K562 (cell line): ENCODE results near the gene TPCN1. TPM values are rescaled to one million over a fixed set of nuclear protein-coding genes. Genes with fewer than 3 reads are reported as not detected.

ENCODE experiments used
- CREBBP ChIP-seq: IDR thresholded peaks from one replicate; pipeline ENCODE4 v1.6.1; 2012; ENCODE audit warnings: low read depth, mild to moderate bottlenecking, control low read depth, inconsistent platforms, low read length
- CTBP1 ChIP-seq: fragments of 450-650 bp; IDR thresholded peaks from 2 replicates; pipeline ENCODE4 v1.6.1; 2016; ENCODE audit warnings: borderline replicate concordance
- MLX ChIP-seq, 2 experiments: fragments of 450-650 bp in 1 of 2; sonication (generic) in 1 of 2; formaldehyde crosslinking; conservative IDR thresholded peaks; 2 replicates each; pipeline versions ENCODE4 v1.4.0 to v1.8.1; 2020 to 2022; ENCODE audit warnings: mild to moderate bottlenecking in 1 of 2, missing genetic modification reagents in 1 of 2
- REST ChIP-seq, 2 experiments: fragments of 450-650 bp; formaldehyde crosslinking in 1 of 2; IDR thresholded peaks; 2 replicates each; pipeline versions ENCODE4 v1.4.0 to v1.6.1; 2014 to 2020; ENCODE audit warnings: mild to moderate bottlenecking in 2 of 2, borderline replicate concordance in 1 of 2, low read depth in 1 of 2
- THAP12 ChIP-seq: fragments of 250-450 bp; sonication (Bioruptor Pico); IDR thresholded peaks from 2 replicates; pipeline ENCODE4 v1.9.0; 2021; ENCODE audit warnings: mild to moderate bottlenecking, inconsistent platforms
- ZNF197 ChIP-seq: fragments of 200-800 bp; sonication (Bioruptor generic); IDR thresholded peaks from 2 replicates; pipeline ENCODE4 v1.6.1; 2016; ENCODE audit warnings: low read depth, missing genetic modification characterization, missing compliant biosample characterization
- ZNF609 ChIP-seq: sonication (generic); formaldehyde crosslinking; IDR thresholded peaks from 2 replicates; pipeline ENCODE4 v1.8.1; 2023; ENCODE audit warnings: missing genetic modification reagents, mild to moderate bottlenecking, borderline replicate concordance
- ZSCAN32 ChIP-seq: fragments of 450-650 bp; formaldehyde crosslinking; IDR thresholded peaks from 2 replicates; pipeline ENCODE4 v1.4.0; 2020; ENCODE audit warnings: mild to moderate bottlenecking, moderate library complexity
- ZZZ3 ChIP-seq: fragments of 450-650 bp; IDR thresholded peaks from 2 replicates; pipeline ENCODE4 v1.6.1; 2016; ENCODE audit warnings: antibody characterized with exemption, mild to moderate bottlenecking, moderate library complexity
- polyA plus RNA-seq, 8 experiments: library from polyadenylated mRNA; depleted of rRNA in 4 of 8; stranded (reverse) in 5 of 8; unstranded in 3 of 8; fragments of >200 nt; fragmentation: Nextera tagmentation in 2 of 8; fragmentation: Illumina TruSeq in 1 of 8; extraction: Ambion mirVana in 2 of 8; extraction: Trizol in 1 of 8; gene quantifications; 2 replicates each; pipeline versions ENCODE4 v1.2.1 to v1.2.3, GENCODE V29; 2011 to 2014; ENCODE audit warnings: inconsistent platforms in 1 of 8, missing spikeins in 1 of 8
- total RNA-seq, 7 experiments: library from RNA; depleted of rRNA in 6 of 7; stranded (reverse); fragments of >200 nt in 6 of 7; fragmentation: Illumina TruSeq in 2 of 7; extraction: Trizol in 2 of 7; gene quantifications; 2 replicates each; pipeline versions ENCODE4 v1.2.1 to v1.2.3, GENCODE V29; 2011 to 2021; ENCODE audit warnings: low replicate concordance in 1 of 7

Gene TPCN1
- total and polyA plus RNA-seq, 9 of the 15 experiments (the other 6 are each of a cell fraction or from before 2014, with no cell fraction given), result 0.80 to 23.8 (median 7.4) TPM

GRCh38 chr12:113208041-113208934, 13.0 kb upstream of the TPCN1 start (continued):
- no peak for TF ChIP-seq REST (IDR thresholded peaks at IDR 0.05; ENCODE audit: borderline replicate concordance)
- no peak for TF ChIP-seq REST (CRISPR knock-in tag; IDR thresholded peaks at IDR 0.05; ENCODE audit: low read depth)
- no peak for TF ChIP-seq ZNF197 (CRISPR knock-in tag)
- TF ChIP-seq ZZZ3, result no peak
- TF ChIP-seq CREBBP, result no peak
- no peak for TF ChIP-seq THAP12
- no peak for TF ChIP-seq ZSCAN32 (CRISPR knock-in tag)
- 0 out of 2 replicates have a peak, but pooled peaks have one; percentile 26 for TF ChIP-seq ZNF609 (CRISPR knock-in tag)
- peak; percentile 89 for TF ChIP-seq CTBP1
- TF ChIP-seq MLX (CRISPR knock-in tag; conservative IDR thresholded peaks at IDR 0.05), result no peak
